CD14-positive monocyte (primary cell): ENCODE data around the gene FAM50A. TPM values are rescaled to one million over a fixed set of nuclear protein-coding genes. Genes with fewer than 3 reads are reported as not detected.
A peak's percentile ranks its signal among the peaks of the same experiment; 100 is the strongest.

Experiments
- DNase-seq, 3 donors: peaks; one replicate each; pipeline ENCODE4 v3.0.0-alpha.2; 2011 to 2022
- H2AFZ ChIP-seq: 2 replicates; pipeline ENCODE4 v1.6.0; 2012; ENCODE audit warnings: mild to moderate bottlenecking, low read depth, low read length, inconsistent platforms; ENCODE audit not compliant: insufficient read depth, poor library complexity, severe bottlenecking
- H3K27ac ChIP-seq, 2 donors: 1 replicate in 1 of 2; 2 replicates in 1 of 2; pipeline ENCODE4 v1.5.1; 2012 to 2013; ENCODE audit warnings: low read length in 2 of 2, control low read depth in 1 of 2, inconsistent platforms in 1 of 2, low read depth in 1 of 2, mild to moderate bottlenecking in 1 of 2
- H3K27me3 ChIP-seq, 2 donors: one replicate each; pipeline versions ENCODE4 v1.6.0 to v1.6.1; 2011 to 2013; ENCODE audit warnings: low read length in 2 of 2; ENCODE audit not compliant: control insufficient read depth in 2 of 2, insufficient read depth in 2 of 2
- H3K36me3 ChIP-seq, 2 donors: replicated peaks in 1 of 2; 1 replicate in 1 of 2; 2 replicates in 1 of 2; pipeline versions ENCODE4 v1.5.1 to v1.6.1; 2012 to 2013; ENCODE audit warnings: low read length in 2 of 2, control low read depth in 1 of 2, inconsistent platforms in 1 of 2, mild to moderate bottlenecking in 1 of 2; ENCODE audit not compliant: insufficient read depth in 2 of 2, control insufficient read depth in 1 of 2
- H3K4me1 ChIP-seq, 2 donors: 1 replicate in 1 of 2; 2 replicates in 1 of 2; pipeline versions ENCODE4 v1.5.1 to v1.6.1; 2012 to 2013; ENCODE audit warnings: low read length in 2 of 2, control low read depth in 1 of 2, inconsistent platforms in 1 of 2, mild to moderate bottlenecking in 1 of 2, moderate library complexity in 1 of 2; ENCODE audit not compliant: insufficient read depth in 2 of 2, control insufficient read depth in 1 of 2
- H3K4me2 ChIP-seq: replicated peaks from 2 replicates; pipeline ENCODE3; 2012; ENCODE audit warnings: low read length, moderate library complexity, mild to moderate bottlenecking; ENCODE audit not compliant: poor library complexity, severe bottlenecking; ENCODE audit errors: extremely low read depth
- H3K4me3 ChIP-seq, 3 experiments: fragments of 200-600 bp in 1 of 3; sonication (generic) in 1 of 3; replicated peaks in 1 of 3; 1 replicate in 2 of 3; 2 replicates in 1 of 3; pipeline ENCODE4 v1.5.1; 2011 to 2013; ENCODE audit warnings: low read length in 3 of 3, mild to moderate bottlenecking in 3 of 3, control low read depth in 2 of 3, low read depth in 2 of 3, inconsistent platforms in 1 of 3, moderate library complexity in 1 of 3
- H3K79me2 ChIP-seq: 2 replicates; pipeline ENCODE4 v1.6.0; 2012; ENCODE audit warnings: mild to moderate bottlenecking, control low read depth, inconsistent platforms, low read length, moderate library complexity; ENCODE audit not compliant: insufficient read depth
- H3K9ac ChIP-seq: 2 replicates; pipeline ENCODE4 v1.6.0; 2017; ENCODE audit warnings: low read length, mild to moderate bottlenecking; ENCODE audit not compliant: insufficient read depth, poor library complexity, severe bottlenecking
- H3K9me3 ChIP-seq, 2 donors: replicated peaks in 1 of 2; 1 replicate in 1 of 2; 2 replicates in 1 of 2; pipeline versions ENCODE4 v1.5.1 to v1.6.1; 2012 to 2013; ENCODE audit warnings: low read length in 2 of 2, control low read depth in 1 of 2; ENCODE audit not compliant: control insufficient read depth in 1 of 2, insufficient read depth in 1 of 2
- H4K20me1 ChIP-seq: 2 replicates; pipeline ENCODE4 v1.6.0; 2012; ENCODE audit warnings: mild to moderate bottlenecking, low read length, control low read depth, moderate library complexity; ENCODE audit not compliant: insufficient read depth
- H3K27ac Mint-ChIP-seq, 7 donors: one replicate each; pipeline ENCODE4 v1.8.0; 2020; ENCODE audit warnings: mild to moderate bottlenecking in 7 of 7, mixed read lengths in 7 of 7, moderate library complexity in 6 of 7, inconsistent platforms in 2 of 7
- H3K27me3 Mint-ChIP-seq, 3 donors: one replicate each; pipeline ENCODE4 v1.8.0; 2021 to 2022; ENCODE audit warnings: low read depth in 3 of 3, mild to moderate bottlenecking in 3 of 3, mixed read lengths in 3 of 3, moderate library complexity in 3 of 3, inconsistent platforms in 1 of 3
- H3K36me3 Mint-ChIP-seq, 2 donors: one replicate each; pipeline ENCODE4 v1.8.0; 2020; ENCODE audit warnings: mixed read lengths in 2 of 2, inconsistent platforms in 1 of 2, mild to moderate bottlenecking in 1 of 2
- H3K4me1 Mint-ChIP-seq: one replicate; pipeline ENCODE4 v1.8.0; 2020; ENCODE audit warnings: mild to moderate bottlenecking, mixed read lengths
- H3K4me3 Mint-ChIP-seq, 2 donors: one replicate each; pipeline ENCODE4 v1.8.0; 2020; ENCODE audit warnings: mild to moderate bottlenecking in 2 of 2, mixed read lengths in 2 of 2, moderate library complexity in 1 of 2
- H3K9me3 Mint-ChIP-seq, 7 donors: one replicate each; pipeline ENCODE4 v1.8.0; 2020 to 2022; ENCODE audit warnings: mixed read lengths in 7 of 7, mild to moderate bottlenecking in 6 of 7, moderate library complexity in 6 of 7, inconsistent platforms in 2 of 7
- WGBS: methylation state at CpG from one replicate; pipeline ENCODE4 v1.1.5; 2013; ENCODE audit warnings: missing lambda C conversion rate; ENCODE audit not compliant: insufficient coverage; 5-methylcytosine and 5-hydroxymethylcytosine counted together
- intact Hi-C, 2 donors: fragments of 100-400 bp; cut with micrococcal nuclease; formaldehyde crosslinking; loops; one replicate each; pipeline versions ENCODE4 v1.15.0 to v1.15.1; 2023
- polyA plus RNA-seq, 3 donors: library from polyadenylated mRNA; depleted of rRNA in 1 of 3; unstranded in 2 of 3; stranded (reverse) in 1 of 3; fragments of 300-500 nt in 2 of 3; fragments of >200 nt in 1 of 3; fragmentation: Illumina TruSeq in 2 of 3; gene quantifications; 1 replicate in 2 of 3; 2 replicates in 1 of 3; pipeline ENCODE4 v1.2.3, GENCODE V29; 2012 to 2021
- TF ChIP-seq, protein P1 (sequence below): fragments of 200-600 bp; IDR thresholded peaks from one replicate; pipeline ENCODE4 v1.8.0; 2022; ENCODE audit warnings: antibody characterized with exemption, mild to moderate bottlenecking

Gene FAM50A
- polyA plus RNA-seq, 3 donors = 23.9 to 88.9 (median 46.4) TPM

DNA sequence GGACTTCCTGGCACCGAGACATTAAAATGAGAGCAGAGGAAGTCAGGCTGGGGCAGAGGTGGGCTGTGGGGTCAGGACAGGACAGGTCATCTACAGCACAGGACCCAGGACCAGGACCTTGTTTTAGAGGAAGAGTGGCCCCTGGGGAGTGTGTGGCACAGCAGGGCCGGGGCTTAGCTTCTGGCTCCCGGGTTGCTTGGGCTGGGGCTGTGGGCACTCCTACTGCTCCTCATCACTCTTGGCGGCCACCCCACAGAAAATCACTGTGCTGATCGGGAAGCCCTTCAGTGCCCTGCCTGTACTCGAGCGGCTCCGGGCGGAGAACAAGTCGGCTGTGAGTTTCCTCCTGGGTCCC is 23.6 kb upstream of the FAM50A start:
- Mint-ChIP-seq H3K36me3 (peaks cover 12 to 30% of the 10 kb centered on the region in 2 donors), H3K27ac (peak overlapping the region in 1 of 7 donors; percentile 53), H3K4me3 (no peak overlapping the region), H3K27me3 (no peaks in the 10 kb centered on the region), H3K4me1 (peaks cover 9% of the 10 kb centered on the region), H3K9me3 (peaks cover 0 to 2% (median 0%) of the 10 kb centered on the region in 7 donors)
- Histone ChIP-seq H3K9ac (no peak overlapping the region), H3K4me1 (peaks cover 4 to 13% of the 10 kb centered on the region in 2 donors), H3K27ac (no peak overlapping the region), H4K20me1 (no peaks in the 10 kb centered on the region), H3K4me3 (no peak overlapping the region), H3K79me2 (no peaks in the 10 kb centered on the region), H3K4me2 (no peak overlapping the region), H3K36me3 (peaks cover 15 to 28% of the 10 kb centered on the region in 2 donors), H3K9me3 (no peaks in the 10 kb centered on the region), H3K27me3 (no peaks in the 10 kb centered on the region), H2AFZ (no peak overlapping the region)
- no peak for DNase-seq
- TF ChIP-seq, protein P1, sequence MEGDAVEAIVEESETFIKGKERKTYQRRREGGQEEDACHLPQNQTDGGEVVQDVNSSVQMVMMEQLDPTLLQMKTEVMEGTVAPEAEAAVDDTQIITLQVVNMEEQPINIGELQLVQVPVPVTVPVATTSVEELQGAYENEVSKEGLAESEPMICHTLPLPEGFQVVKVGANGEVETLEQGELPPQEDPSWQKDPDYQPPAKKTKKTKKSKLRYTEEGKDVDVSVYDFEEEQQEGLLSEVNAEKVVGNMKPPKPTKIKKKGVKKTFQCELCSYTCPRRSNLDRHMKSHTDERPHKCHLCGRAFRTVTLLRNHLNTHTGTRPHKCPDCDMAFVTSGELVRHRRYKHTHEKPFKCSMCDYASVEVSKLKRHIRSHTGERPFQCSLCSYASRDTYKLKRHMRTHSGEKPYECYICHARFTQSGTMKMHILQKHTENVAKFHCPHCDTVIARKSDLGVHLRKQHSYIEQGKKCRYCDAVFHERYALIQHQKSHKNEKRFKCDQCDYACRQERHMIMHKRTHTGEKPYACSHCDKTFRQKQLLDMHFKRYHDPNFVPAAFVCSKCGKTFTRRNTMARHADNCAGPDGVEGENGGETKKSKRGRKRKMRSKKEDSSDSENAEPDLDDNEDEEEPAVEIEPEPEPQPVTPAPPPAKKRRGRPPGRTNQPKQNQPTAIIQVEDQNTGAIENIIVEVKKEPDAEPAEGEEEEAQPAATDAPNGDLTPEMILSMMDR = no peak
- intact Hi-C loops = no loop called here
- 100% methylated on average over 1 of the region's 10 CpGs for WGBS

DNA sequence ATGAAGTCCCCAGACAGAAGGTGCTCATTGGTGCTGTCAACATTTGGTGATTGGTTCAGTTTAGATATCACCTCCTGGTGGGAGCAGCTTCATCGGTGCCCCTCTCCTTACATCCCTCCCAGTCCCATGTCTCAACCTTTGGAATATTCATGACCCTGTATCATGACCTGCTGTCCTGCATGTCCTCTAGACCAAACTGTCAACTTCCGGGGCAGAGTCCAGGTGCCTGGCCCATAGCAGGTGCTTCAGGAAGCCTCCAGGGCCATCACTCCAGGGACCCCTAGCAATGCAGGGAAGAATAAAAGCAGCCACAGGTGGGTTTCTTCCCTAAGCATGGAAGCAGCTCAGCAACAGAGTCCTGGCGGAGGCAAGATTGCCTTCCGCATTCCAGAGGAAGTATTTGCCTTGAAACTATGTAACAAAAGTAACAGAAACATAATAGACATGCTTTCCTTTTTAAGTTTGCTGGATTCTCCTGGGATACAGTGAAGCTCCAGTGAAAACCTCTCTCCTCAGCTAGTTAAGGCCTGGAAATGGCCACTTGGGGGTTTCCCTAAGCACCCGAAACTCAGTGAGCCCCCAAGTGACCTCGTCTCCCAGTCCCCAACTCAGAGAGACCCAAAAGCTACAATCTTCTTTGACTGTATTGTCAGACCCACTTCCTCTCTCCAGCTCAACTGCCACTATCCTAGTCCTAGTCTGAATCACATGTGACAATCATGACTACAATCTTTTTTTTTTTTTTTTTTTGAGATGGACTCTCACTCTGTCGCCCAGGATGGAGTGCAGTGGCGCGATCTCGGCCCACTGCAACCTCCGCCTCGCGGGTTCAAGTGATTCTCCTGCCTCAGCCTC is 16.8 kb upstream of the FAM50A start:
- H3K4me3 Mint-ChIP-seq = peak overlapping the region; percentile 81 to 84
- peak overlapping the region; percentile 30 to 99 (median 90) for H3K27ac Mint-ChIP-seq
- intact Hi-C loops = loop anchor here in 1 of 2 donors (2.0 kb wide), 1 partner anchor 14 kb away; no protein-coding TSS in a partner anchor
- Histone ChIP-seq H3K9me3 (no peaks in the 10 kb centered on the region), H3K27ac (peak overlapping the region; percentile 78), H3K9ac (no peak overlapping the region), H3K79me2 (peaks cover 36% of the 10 kb centered on the region), H3K27me3 (no peaks in the 10 kb centered on the region), H2AFZ (no peak overlapping the region), H3K4me2 (peak overlapping the region; percentile 12), H3K4me3 (peak overlapping the region in 1 of 3 experiments; percentile 87), H4K20me1 (no peaks in the 10 kb centered on the region), H3K4me1 (peaks cover 49 to 64% of the 10 kb centered on the region in 2 donors), H3K36me3 (peaks cover under 1 to 1% of the 10 kb centered on the region in 2 donors)
- peaks cover under 1 to 5% of the 10 kb centered on the region in 2 donors for H3K36me3 Mint-ChIP-seq
- H3K9me3 Mint-ChIP-seq = peaks cover 0 to 21% (median 5%) of the 10 kb centered on the region in 7 donors
- TF ChIP-seq, protein P1 = no peak
- H3K4me1 Mint-ChIP-seq = peaks cover 50% of the 10 kb centered on the region
- H3K27me3 Mint-ChIP-seq = peaks cover 0 to 2% (median 0%) of the 10 kb centered on the region in 3 donors
- peak; percentile 34 to 72 (median 50) for DNase-seq
- 100% methylated on average over 1 of the region's 13 CpGs for WGBS
